Measurements from ENCODE around the gene ERICH6.

Gene ERICH6

GRCh38 chr3:150682279-150682678 lies 21.4 kb downstream of the ERICH6 start:
- Histone ChIP-seq H3K36me3 (ENCODE audit: control insufficient read depth in 2 of 2, insufficient read depth in 2 of 2, low read length in 2 of 2) (no peaks in the 10 kb centered on the region), H3K4me3 (ENCODE audit: low read length in 2 of 2) (no peak overlapping the region), H3K27ac (ENCODE audit: low read depth in 2 of 2, low read length in 2 of 2) (no peak overlapping the region), H3K9ac (ENCODE audit: low read depth in 1 of 2, low read length in 2 of 2) (no peak overlapping the region), H3K9me3 (ENCODE audit: control insufficient read depth in 2 of 2, low read length in 2 of 2) (no peaks in the 10 kb centered on the region), H3K27me3 (ENCODE audit: control insufficient read depth in 2 of 2, insufficient read depth in 2 of 2, low read length in 2 of 2) (no peaks in the 10 kb centered on the region), H3K4me1 (ENCODE audit: control insufficient read depth in 2 of 2, insufficient read depth in 2 of 2, low read length in 2 of 2) (no peaks in the 10 kb centered on the region)

GRCh38 chr3:150681057-150681456 lies 22.7 kb downstream of the ERICH6 start:
- no peaks in the 10 kb centered on the region for H3K27me3 ChIP-seq (ENCODE audit: control insufficient read depth in 2 of 2, insufficient read depth in 2 of 2, low read length in 2 of 2)
- no peaks in the 10 kb centered on the region for H3K36me3 ChIP-seq (ENCODE audit: control insufficient read depth in 2 of 2, insufficient read depth in 2 of 2, low read length in 2 of 2)
- H3K27ac ChIP-seq (ENCODE audit: low read depth in 2 of 2, low read length in 2 of 2), result no peak overlapping the region
- H3K9ac ChIP-seq (ENCODE audit: low read depth in 1 of 2, low read length in 2 of 2), result no peak overlapping the region
- H3K4me1 ChIP-seq (ENCODE audit: control insufficient read depth in 2 of 2, insufficient read depth in 2 of 2, low read length in 2 of 2), result no peaks in the 10 kb centered on the region
- H3K4me3 ChIP-seq (ENCODE audit: low read length in 2 of 2), result no peak overlapping the region
- no peaks in the 10 kb centered on the region for H3K9me3 ChIP-seq (ENCODE audit: control insufficient read depth in 2 of 2, low read length in 2 of 2)

- Histone ChIP-seq H3K27ac (ENCODE audit: low read depth in 2 of 2, low read length in 2 of 2) (no peak overlapping the region), H3K36me3 (ENCODE audit: control insufficient read depth in 2 of 2, insufficient read depth in 2 of 2, low read length in 2 of 2) (no peaks in the 10 kb centered on the region)
Measured at GRCh38 chr3:150680562-150680961, 23.2 kb downstream of the ERICH6 start.

GRCh38 chr3:150675587-150675986 lies 28.1 kb downstream of the ERICH6 start:
- H3K4me3 ChIP-seq (ENCODE audit: low read length in 2 of 2), result no peak overlapping the region
- H3K27ac ChIP-seq (ENCODE audit: low read depth in 2 of 2, low read length in 2 of 2), result no peak overlapping the region
- no peaks in the 10 kb centered on the region for H3K36me3 ChIP-seq (ENCODE audit: control insufficient read depth in 2 of 2, insufficient read depth in 2 of 2, low read length in 2 of 2)
- H3K9me3 ChIP-seq (ENCODE audit: control insufficient read depth in 2 of 2, low read length in 2 of 2), result peaks cover 0 to 1% of the 10 kb centered on the region in 2 donors
- H3K9ac ChIP-seq (ENCODE audit: low read depth in 1 of 2, low read length in 2 of 2), result no peak overlapping the region
- no peaks in the 10 kb centered on the region for H3K4me1 ChIP-seq (ENCODE audit: control insufficient read depth in 2 of 2, insufficient read depth in 2 of 2, low read length in 2 of 2)
- H3K27me3 ChIP-seq (ENCODE audit: control insufficient read depth in 2 of 2, insufficient read depth in 2 of 2, low read length in 2 of 2), result no peaks in the 10 kb centered on the region

More at GRCh38 chr3:150680562-150680961, 23.2 kb downstream of the ERICH6 start:
- H3K9ac ChIP-seq (ENCODE audit: low read depth in 1 of 2, low read length in 2 of 2), result no peak overlapping the region
- no peaks in the 10 kb centered on the region for H3K27me3 ChIP-seq (ENCODE audit: control insufficient read depth in 2 of 2, insufficient read depth in 2 of 2, low read length in 2 of 2)
- no peak overlapping the region for H3K4me3 ChIP-seq (ENCODE audit: low read length in 2 of 2)
- no peaks in the 10 kb centered on the region for H3K4me1 ChIP-seq (ENCODE audit: control insufficient read depth in 2 of 2, insufficient read depth in 2 of 2, low read length in 2 of 2)
- H3K9me3 ChIP-seq (ENCODE audit: control insufficient read depth in 2 of 2, low read length in 2 of 2), result peaks cover 0 to 1% of the 10 kb centered on the region in 2 donors

GRCh38 chr3:150673966-150674365 lies 29.8 kb downstream of the ERICH6 start:
- no peaks in the 10 kb centered on the region for H3K36me3 ChIP-seq (ENCODE audit: control insufficient read depth in 2 of 2, insufficient read depth in 2 of 2, low read length in 2 of 2)
- H3K27me3 ChIP-seq (ENCODE audit: control insufficient read depth in 2 of 2, insufficient read depth in 2 of 2, low read length in 2 of 2), result no peaks in the 10 kb centered on the region
- no peak overlapping the region for H3K27ac ChIP-seq (ENCODE audit: low read depth in 2 of 2, low read length in 2 of 2)
- no peak overlapping the region for H3K9ac ChIP-seq (ENCODE audit: low read depth in 1 of 2, low read length in 2 of 2)
- no peaks in the 10 kb centered on the region for H3K4me1 ChIP-seq (ENCODE audit: control insufficient read depth in 2 of 2, insufficient read depth in 2 of 2, low read length in 2 of 2)
- no peak overlapping the region for H3K4me3 ChIP-seq (ENCODE audit: low read length in 2 of 2)
- peaks cover 0 to 1% of the 10 kb centered on the region in 2 donors for H3K9me3 ChIP-seq (ENCODE audit: control insufficient read depth in 2 of 2, low read length in 2 of 2)

- Histone ChIP-seq H3K36me3 (ENCODE audit: control insufficient read depth in 2 of 2, insufficient read depth in 2 of 2, low read length in 2 of 2) (no peaks in the 10 kb centered on the region), H3K27me3 (ENCODE audit: control insufficient read depth in 2 of 2, insufficient read depth in 2 of 2, low read length in 2 of 2) (peaks cover 0 to 6% of the 10 kb centered on the region in 2 donors), H3K9ac (ENCODE audit: low read depth in 1 of 2, low read length in 2 of 2) (no peak overlapping the region), H3K9me3 (ENCODE audit: control insufficient read depth in 2 of 2, low read length in 2 of 2) (no peaks in the 10 kb centered on the region), H3K4me1 (ENCODE audit: control insufficient read depth in 2 of 2, insufficient read depth in 2 of 2, low read length in 2 of 2) (no peaks in the 10 kb centered on the region), H3K4me3 (ENCODE audit: low read length in 2 of 2) (no peak overlapping the region), H3K27ac (ENCODE audit: low read depth in 2 of 2, low read length in 2 of 2) (no peak overlapping the region)
Measured at GRCh38 chr3:150666167-150666566, 37.6 kb downstream of the ERICH6 start.

GRCh38 chr3:150663461-150663860 lies 40.3 kb downstream of the ERICH6 start:
- H3K9me3 ChIP-seq (ENCODE audit: control insufficient read depth in 2 of 2, low read length in 2 of 2), result no peaks in the 10 kb centered on the region
- H3K4me3 ChIP-seq (ENCODE audit: low read length in 2 of 2), result no peak overlapping the region
- no peak overlapping the region for H3K27ac ChIP-seq (ENCODE audit: low read depth in 2 of 2, low read length in 2 of 2)
- no peaks in the 10 kb centered on the region for H3K36me3 ChIP-seq (ENCODE audit: control insufficient read depth in 2 of 2, insufficient read depth in 2 of 2, low read length in 2 of 2)
- peaks cover 0 to 6% of the 10 kb centered on the region in 2 donors for H3K27me3 ChIP-seq (ENCODE audit: control insufficient read depth in 2 of 2, insufficient read depth in 2 of 2, low read length in 2 of 2)
- H3K4me1 ChIP-seq (ENCODE audit: control insufficient read depth in 2 of 2, insufficient read depth in 2 of 2, low read length in 2 of 2), result no peaks in the 10 kb centered on the region
- no peak overlapping the region for H3K9ac ChIP-seq (ENCODE audit: low read depth in 1 of 2, low read length in 2 of 2)

- no peak overlapping the region for H3K27ac ChIP-seq (ENCODE audit: low read depth in 2 of 2, low read length in 2 of 2)
- no peak overlapping the region for H3K4me3 ChIP-seq (ENCODE audit: low read length in 2 of 2)
- H3K9ac ChIP-seq (ENCODE audit: low read depth in 1 of 2, low read length in 2 of 2), result no peak overlapping the region
- H3K27me3 ChIP-seq (ENCODE audit: control insufficient read depth in 2 of 2, insufficient read depth in 2 of 2, low read length in 2 of 2), result peaks cover 0 to 6% of the 10 kb centered on the region in 2 donors
- H3K4me1 ChIP-seq (ENCODE audit: control insufficient read depth in 2 of 2, insufficient read depth in 2 of 2, low read length in 2 of 2), result no peaks in the 10 kb centered on the region
- no peaks in the 10 kb centered on the region for H3K36me3 ChIP-seq (ENCODE audit: control insufficient read depth in 2 of 2, insufficient read depth in 2 of 2, low read length in 2 of 2)
- no peaks in the 10 kb centered on the region for H3K9me3 ChIP-seq (ENCODE audit: control insufficient read depth in 2 of 2, low read length in 2 of 2)
Measured at GRCh38 chr3:150662410-150663200, 41.1 kb downstream of the ERICH6 start.

- no peak overlapping the region for H3K9ac ChIP-seq (ENCODE audit: low read depth in 1 of 2, low read length in 2 of 2)
- H3K4me1 ChIP-seq (ENCODE audit: control insufficient read depth in 2 of 2, insufficient read depth in 2 of 2, low read length in 2 of 2), result no peaks in the 10 kb centered on the region
- no peak overlapping the region for H3K27ac ChIP-seq (ENCODE audit: low read depth in 2 of 2, low read length in 2 of 2)
- H3K36me3 ChIP-seq (ENCODE audit: control insufficient read depth in 2 of 2, insufficient read depth in 2 of 2, low read length in 2 of 2), result no peaks in the 10 kb centered on the region
- no peaks in the 10 kb centered on the region for H3K27me3 ChIP-seq (ENCODE audit: control insufficient read depth in 2 of 2, insufficient read depth in 2 of 2, low read length in 2 of 2)
- no peak overlapping the region for H3K4me3 ChIP-seq (ENCODE audit: low read length in 2 of 2)
- no peaks in the 10 kb centered on the region for H3K9me3 ChIP-seq (ENCODE audit: control insufficient read depth in 2 of 2, low read length in 2 of 2)
Measured at GRCh38 chr3:150656316-150656715, 47.4 kb downstream of the ERICH6 start.

- Histone ChIP-seq H3K36me3 (ENCODE audit: control insufficient read depth in 2 of 2, insufficient read depth in 2 of 2, low read length in 2 of 2) (no peaks in the 10 kb centered on the region), H3K27me3 (ENCODE audit: control insufficient read depth in 2 of 2, insufficient read depth in 2 of 2, low read length in 2 of 2) (no peaks in the 10 kb centered on the region), H3K27ac (ENCODE audit: low read depth in 2 of 2, low read length in 2 of 2) (no peak overlapping the region), H3K4me3 (ENCODE audit: low read length in 2 of 2) (no peak overlapping the region), H3K4me1 (ENCODE audit: control insufficient read depth in 2 of 2, insufficient read depth in 2 of 2, low read length in 2 of 2) (no peaks in the 10 kb centered on the region), H3K9me3 (ENCODE audit: control insufficient read depth in 2 of 2, low read length in 2 of 2) (no peaks in the 10 kb centered on the region), H3K9ac (ENCODE audit: low read depth in 1 of 2, low read length in 2 of 2) (no peak overlapping the region)
Measured at GRCh38 chr3:150653110-150653561, 50.6 kb downstream of the ERICH6 start.
